HCT116 (cell line): ENCODE results near the gene CTTNBP2. TPM values are rescaled to one million over a fixed set of nuclear protein-coding genes. Genes with fewer than 3 reads are reported as not detected.
A peak's percentile ranks its signal among the peaks of the same experiment; 100 is the strongest.

Experiments
- ATAC-seq: fragments of 200-7000 bp; cut with Tn5 transposase; 2 replicates; pipeline ENCODE4 v1.9.1; 2020; ENCODE audit warnings: mild to moderate bottlenecking, moderate library complexity
- BruUV-seq: library from RNA; stranded (reverse); fragments of 400-500 nt; replicated peaks from 2 replicates; lab custom pipeline; 2021; lab: Mats Ljungman, UMichigan
- CTCF ChIA-PET: fragments of 300-600 bp; sonication (Branson Sonifier 250); formaldehyde crosslinking; loops from one replicate; lab custom pipeline; 2021; ENCODE audit warnings: antibody characterized with exemption; lab: Charles Lee
- POLR2A ChIA-PET: fragments of 300-600, 350-600 bp; sonication (Branson Sonifier 250); formaldehyde crosslinking; loops from one replicate; lab custom pipeline; 2021; ENCODE audit warnings: antibody characterized with exemption; lab: Charles Lee
- RAD21 ChIA-PET, 2 experiments: fragments of 300-600 bp; sonication (Branson Sonifier 250); formaldehyde crosslinking; loops; one replicate each; lab custom pipeline; 2023; ENCODE audit warnings: low total read pairs in 2 of 2; ENCODE audit not compliant: uncharacterized antibody in 2 of 2, unreplicated experiment in 2 of 2, low non-redundant PET in 1 of 2; lab: Charles Lee
- DNase-seq: peaks from one replicate; pipeline ENCODE4 v3.0.0-alpha.2; 2010; ENCODE audit warnings: low read depth, low spot score
- H2AFZ ChIP-seq: fragments of 200-600 bp; shearing (Covaris generic), sonication (generic); 2 replicates; pipeline ENCODE4 v1.6.1; 2017; ENCODE audit warnings: low read depth, mixed run types, mixed read lengths, antibody characterized with exemption, low read length; ENCODE audit not compliant: poor library complexity, severe bottlenecking
- H3K27ac ChIP-seq: 2 replicates; pipeline ENCODE4 v1.5.1; 2012; ENCODE audit warnings: low read depth, low read length
- H3K27me3 ChIP-seq: fragments of 200-600 bp; sonication (generic); 2 replicates; pipeline ENCODE4 v1.6.1; 2016; ENCODE audit warnings: mixed run types, low read length, mixed read lengths; ENCODE audit not compliant: insufficient read depth
- H3K36me3 ChIP-seq, 2 experiments: fragments of 200-500 bp in 1 of 2; fragments of 200-600 bp in 1 of 2; sonication (Bioruptor generic) in 1 of 2; sonication (generic) in 1 of 2; 2 replicates each; pipeline versions ENCODE4 v1.5.1 to v1.6.1; 2014 to 2016; ENCODE audit warnings: low read length in 2 of 2, inconsistent platforms in 1 of 2, mixed read lengths in 1 of 2, mixed run types in 1 of 2; ENCODE audit not compliant: insufficient read depth in 2 of 2, control insufficient read depth in 1 of 2
- H3K4me1 ChIP-seq, 2 experiments: fragments of 200-600 bp in 1 of 2; sonication (generic) in 1 of 2; 2 replicates each; pipeline versions ENCODE4 v1.5.1 to v1.6.1; 2012 to 2017; ENCODE audit warnings: low read length in 2 of 2, inconsistent platforms in 1 of 2, mild to moderate bottlenecking in 1 of 2, mixed read lengths in 1 of 2, mixed run types in 1 of 2, moderate library complexity in 1 of 2; ENCODE audit not compliant: insufficient read depth in 2 of 2, control insufficient read depth in 1 of 2
- H3K4me2 ChIP-seq: fragments of 200-600 bp; sonication (generic); 2 replicates; pipeline ENCODE4 v1.6.1; 2017; ENCODE audit warnings: mixed run types, low read length, mixed read lengths
- H3K4me3 ChIP-seq, 2 experiments: fragments of 200-600 bp in 1 of 2; sonication (generic) in 1 of 2; replicated peaks in 1 of 2; 2 replicates each; pipeline ENCODE4 v1.5.1; 2011 to 2016; ENCODE audit warnings: low read length in 2 of 2, control low read depth in 1 of 2, low read depth in 1 of 2, mild to moderate bottlenecking in 1 of 2, mixed read lengths in 1 of 2, mixed run types in 1 of 2
- H3K79me2 ChIP-seq: fragments of 200-600 bp; sonication (generic); 2 replicates; pipeline ENCODE4 v1.6.1; 2017; ENCODE audit warnings: mild to moderate bottlenecking, mixed run types, low read length, moderate library complexity, mixed read lengths; ENCODE audit not compliant: insufficient read depth
- H3K9ac ChIP-seq: fragments of 200-600 bp; sonication (generic); 2 replicates; pipeline ENCODE4 v1.6.1; 2016; ENCODE audit warnings: low read length, mixed read lengths
- H3K9me2 ChIP-seq: fragments of 200-600 bp; sonication (generic), shearing (Covaris generic); 2 replicates; pipeline ENCODE4 v1.6.1; 2017; ENCODE audit warnings: mixed run types, mild to moderate bottlenecking, moderate library complexity; ENCODE audit not compliant: insufficient read depth
- H3K9me3 ChIP-seq, 2 experiments: fragments of 200-500 bp in 1 of 2; fragments of 200-600 bp in 1 of 2; sonication (Bioruptor generic) in 1 of 2; sonication (generic) in 1 of 2; 2 replicates each; pipeline ENCODE4 v1.6.1; 2014 to 2017; ENCODE audit warnings: low read length in 2 of 2, mixed read lengths in 2 of 2, inconsistent platforms in 1 of 2, low read depth in 1 of 2, mild to moderate bottlenecking in 1 of 2, mixed run types in 1 of 2, moderate library complexity in 1 of 2; ENCODE audit not compliant: control insufficient read depth in 1 of 2, insufficient read depth in 1 of 2
- H4K20me1 ChIP-seq: fragments of 200-600 bp; sonication (generic), shearing (Covaris generic); 2 replicates; pipeline ENCODE4 v1.6.1; 2017; ENCODE audit warnings: mixed run types, mild to moderate bottlenecking, moderate library complexity; ENCODE audit not compliant: insufficient read depth
- ATF3 ChIP-seq: IDR thresholded peaks from 2 replicates; pipeline ENCODE4 v1.6.1; 2012
- ELF1 ChIP-seq: IDR thresholded peaks from 2 replicates; pipeline ENCODE4 v1.6.1; 2012; ENCODE audit warnings: low read depth, borderline replicate concordance
- SIN3A ChIP-seq: IDR thresholded peaks from 2 replicates; pipeline ENCODE4 v1.6.1; 2012; ENCODE audit warnings: low read depth
- intact Hi-C: fragments of 100-400 bp; cut with micrococcal nuclease; formaldehyde crosslinking; loops from 2 replicates; pipeline ENCODE4 v1.10.0; 2022
- total RNA-seq: library from RNA; stranded (reverse); gene quantifications from one replicate; pipeline ENCODE4 v1.2.1, GENCODE V29; 2021; ENCODE audit not compliant: unreplicated experiment
- TF ChIP-seq, protein P1 (sequence below), 3 experiments: fragments of 200-600 bp in 1 of 3; sonication (generic) in 1 of 3; IDR thresholded peaks in 2 of 3; conservative IDR thresholded peaks in 1 of 3; 2 replicates each; pipeline ENCODE4 v1.5.1; 2012 to 2017; ENCODE audit warnings: low read depth in 2 of 3, low read length in 2 of 3, antibody characterized with exemption in 1 of 3, borderline replicate concordance in 1 of 3, control low read depth in 1 of 3, mild to moderate bottlenecking in 1 of 3, mixed read lengths in 1 of 3, mixed run types in 1 of 3, moderate library complexity in 1 of 3; ENCODE audit not compliant: insufficient read depth in 1 of 3

CTTNBP2 gene
- total RNA-seq, 1 experiment from 2014 or later: 5.4 TPM

DNA sequence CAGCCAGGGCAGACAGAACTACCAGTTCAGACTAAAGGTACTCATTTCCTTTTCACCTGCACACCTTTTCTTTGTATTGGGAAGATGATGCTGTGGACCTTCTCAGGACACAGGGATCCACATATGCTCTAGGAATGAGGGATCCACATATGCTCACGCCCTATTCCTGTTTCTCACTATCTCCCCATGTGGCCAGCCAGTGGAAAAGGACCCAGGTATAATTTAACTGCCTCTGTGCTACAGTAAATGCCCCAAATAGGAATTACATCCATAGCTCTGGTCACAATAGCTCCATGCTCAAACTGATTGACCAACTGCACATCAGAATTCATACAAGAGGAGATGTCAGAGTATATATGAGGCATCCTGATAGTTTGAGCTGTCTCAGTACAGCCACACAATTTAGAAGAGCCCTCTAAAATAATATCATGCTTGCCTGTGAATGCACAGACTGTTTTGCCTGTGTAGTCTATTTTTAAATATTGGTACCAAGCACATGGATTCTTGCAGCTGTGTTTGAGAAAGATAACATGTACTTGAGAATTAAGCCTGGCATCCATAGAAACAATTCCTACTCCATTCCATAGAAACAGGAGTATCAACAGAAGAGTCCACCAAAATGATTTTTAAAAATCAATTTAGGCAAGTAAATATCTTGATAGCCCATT, 43.7 kb downstream of the CTTNBP2 start:
- RAD21 ChIA-PET: no interaction called here
- CTCF ChIA-PET: no interaction called here
- Histone ChIP-seq H3K79me2 (no peaks in the 10 kb centered on the region), H3K36me3 (no peaks in the 10 kb centered on the region), H4K20me1 (no peaks in the 10 kb centered on the region)
- no TSS peak for BruUV-seq
- TF ChIP-seq, protein P1, sequence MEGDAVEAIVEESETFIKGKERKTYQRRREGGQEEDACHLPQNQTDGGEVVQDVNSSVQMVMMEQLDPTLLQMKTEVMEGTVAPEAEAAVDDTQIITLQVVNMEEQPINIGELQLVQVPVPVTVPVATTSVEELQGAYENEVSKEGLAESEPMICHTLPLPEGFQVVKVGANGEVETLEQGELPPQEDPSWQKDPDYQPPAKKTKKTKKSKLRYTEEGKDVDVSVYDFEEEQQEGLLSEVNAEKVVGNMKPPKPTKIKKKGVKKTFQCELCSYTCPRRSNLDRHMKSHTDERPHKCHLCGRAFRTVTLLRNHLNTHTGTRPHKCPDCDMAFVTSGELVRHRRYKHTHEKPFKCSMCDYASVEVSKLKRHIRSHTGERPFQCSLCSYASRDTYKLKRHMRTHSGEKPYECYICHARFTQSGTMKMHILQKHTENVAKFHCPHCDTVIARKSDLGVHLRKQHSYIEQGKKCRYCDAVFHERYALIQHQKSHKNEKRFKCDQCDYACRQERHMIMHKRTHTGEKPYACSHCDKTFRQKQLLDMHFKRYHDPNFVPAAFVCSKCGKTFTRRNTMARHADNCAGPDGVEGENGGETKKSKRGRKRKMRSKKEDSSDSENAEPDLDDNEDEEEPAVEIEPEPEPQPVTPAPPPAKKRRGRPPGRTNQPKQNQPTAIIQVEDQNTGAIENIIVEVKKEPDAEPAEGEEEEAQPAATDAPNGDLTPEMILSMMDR (IDR thresholded peaks at IDR 0.05 in 2 of 3, conservative IDR thresholded peaks at IDR 0.05 in 1 of 3; ENCODE audit: borderline replicate concordance in 1 of 3, insufficient read depth in 1 of 3, low read depth in 2 of 3, low read length in 2 of 3): peak in 2 of 3 experiments; percentile 9 to 16; a peak in 1 of 6 replicates
- TF ChIP-seq ELF1: no peak
- TF ChIP-seq, all 23 proteins: peak for 1
- no peaks in the 10 kb centered on the region for H3K9me2 ChIP-seq
- H2AFZ ChIP-seq: no peak overlapping the region
- H3K27me3 ChIP-seq: no peaks in the 10 kb centered on the region
- H3K9ac ChIP-seq: no peak overlapping the region
- no peak overlapping the region for H3K27ac ChIP-seq
- ATAC-seq (peak; percentile 78), DNase-seq (no peak)
- H3K4me2 ChIP-seq: no peak overlapping the region
- POLR2A ChIA-PET: no interaction called here
- H3K4me1 ChIP-seq: peaks cover 6 to 8% of the 10 kb centered on the region in 2 experiments; a peak in 2 of 4 replicates
- intact Hi-C loops: no loop called here
- H3K4me3 ChIP-seq: no peak overlapping the region
- H3K9me3 ChIP-seq: no peaks in the 10 kb centered on the region

DNA sequence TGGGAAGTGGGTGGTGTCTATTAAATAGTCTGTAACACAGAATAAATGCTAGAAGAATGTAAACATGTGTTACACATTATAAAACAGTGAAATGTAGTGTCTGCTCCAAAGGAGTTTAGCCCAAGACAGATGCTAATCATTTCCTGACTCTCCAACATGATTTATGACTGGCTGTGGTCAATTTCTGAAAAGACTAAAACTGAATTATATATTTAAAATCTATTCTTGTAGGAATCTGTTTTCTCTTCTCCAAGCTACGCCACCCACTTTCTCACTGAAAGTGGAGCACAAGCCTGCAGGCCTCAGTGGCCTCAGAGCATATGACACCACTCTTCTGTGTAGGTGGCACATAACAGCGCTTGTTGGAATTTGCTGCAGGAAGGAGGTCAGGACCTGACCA, 44.4 kb downstream of the CTTNBP2 start:
- H3K9me3 ChIP-seq: no peaks in the 10 kb centered on the region
- H3K27me3 ChIP-seq: no peaks in the 10 kb centered on the region
- CTCF ChIA-PET: no interaction called here
- no peak for ATAC-seq
- peaks cover 6 to 8% of the 10 kb centered on the region in 2 experiments; a peak in 2 of 4 replicates for H3K4me1 ChIP-seq
- no peak overlapping the region for H3K9ac ChIP-seq
- POLR2A ChIA-PET: no interaction called here
- no peak for DNase-seq
- H3K27ac ChIP-seq: no peak overlapping the region
- TF ChIP-seq ATF3: no peak
- TF ChIP-seq SIN3A: no peak
- H3K4me2 ChIP-seq: no peak overlapping the region
- no peak overlapping the region for H3K4me3 ChIP-seq
- intact Hi-C loops: no loop called here
- no peaks in the 10 kb centered on the region for H3K79me2 ChIP-seq
- H3K9me2 ChIP-seq: no peaks in the 10 kb centered on the region
- H2AFZ ChIP-seq: no peak overlapping the region
- BruUV-seq: no TSS peak
- RAD21 ChIA-PET: no interaction called here
- H4K20me1 ChIP-seq: no peaks in the 10 kb centered on the region
- H3K36me3 ChIP-seq: no peaks in the 10 kb centered on the region
